HG03442 (cell line): ENCODE measurements around the gene PHYHD1.

Source experiments
- ATAC-seq: cut with Tn5 transposase; IDR thresholded peaks from one replicate; pipeline ENCODE4 v1.9.1; 2021; ENCODE audit warnings: mild to moderate bottlenecking, moderate library complexity; ENCODE audit not compliant: unreplicated experiment

PHYHD1 gene

GRCh38 chr9:128899566-128900322, 21.0 kb upstream of the PHYHD1 start:
- ATAC-seq: no peak

DNA sequence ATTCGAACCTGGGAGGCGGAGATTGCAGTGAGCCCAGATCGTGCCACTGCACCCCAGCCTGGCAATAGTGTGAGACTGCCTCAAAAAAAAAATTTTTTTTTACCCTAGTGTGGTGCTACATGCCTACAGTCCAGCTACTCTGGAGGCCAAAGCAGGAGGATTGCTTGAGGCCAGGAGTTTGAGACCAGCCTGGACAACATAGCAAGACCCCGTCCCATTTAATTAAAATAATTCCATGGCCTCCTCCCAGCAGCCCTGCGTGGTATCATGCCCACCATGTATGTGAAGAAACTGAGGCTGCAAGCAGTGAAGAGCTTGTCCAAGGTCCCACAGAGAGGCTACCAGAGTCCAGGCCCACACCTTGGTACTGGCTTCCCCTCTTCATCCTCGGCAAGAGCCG, 19.4 kb upstream of the PHYHD1 start:
- ATAC-seq: no peak

- ATAC-seq: no peak
Observed at GRCh38 chr9:128901822-128902221, 19.0 kb upstream of the PHYHD1 start.

- peak; percentile 81 for ATAC-seq
Observed at GRCh38 chr9:128902351-128903078, 18.3 kb upstream of the PHYHD1 start.

GRCh38 chr9:128903079-128903461, 17.7 kb upstream of the PHYHD1 start:
- no peak for ATAC-seq

- ATAC-seq: no peak
Observed at GRCh38 chr9:128903871-128904620, 16.7 kb upstream of the PHYHD1 start.

DNA sequence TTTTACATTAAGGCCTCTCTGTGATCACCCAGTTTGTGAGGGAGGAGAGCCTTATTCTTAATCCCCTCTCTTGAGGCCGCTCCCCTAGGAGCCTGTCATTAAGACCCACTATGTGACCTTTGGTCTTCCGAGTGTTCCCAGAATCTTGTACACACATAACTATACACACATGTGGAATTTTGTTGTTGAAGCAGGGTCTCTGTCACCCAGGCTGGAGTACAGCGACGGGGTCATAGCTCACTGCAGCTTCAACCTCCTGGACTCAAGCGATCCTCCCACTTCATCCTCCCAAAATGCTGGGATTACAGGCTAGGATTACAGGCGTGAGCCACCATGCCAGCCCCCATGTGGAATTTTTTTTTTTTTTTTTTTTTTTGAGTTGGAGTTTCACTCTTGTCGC, 14.8 kb upstream of the PHYHD1 start:
- ATAC-seq: no peak

- no peak for ATAC-seq
Observed at GRCh38 chr9:128906741-128907140, 14.0 kb upstream of the PHYHD1 start.

GRCh38 chr9:128908372-128908771, 12.4 kb upstream of the PHYHD1 start:
- ATAC-seq: no peak

- ATAC-seq: no peak
Observed at GRCh38 chr9:128909859-128910258, 10.9 kb upstream of the PHYHD1 start.

DNA sequence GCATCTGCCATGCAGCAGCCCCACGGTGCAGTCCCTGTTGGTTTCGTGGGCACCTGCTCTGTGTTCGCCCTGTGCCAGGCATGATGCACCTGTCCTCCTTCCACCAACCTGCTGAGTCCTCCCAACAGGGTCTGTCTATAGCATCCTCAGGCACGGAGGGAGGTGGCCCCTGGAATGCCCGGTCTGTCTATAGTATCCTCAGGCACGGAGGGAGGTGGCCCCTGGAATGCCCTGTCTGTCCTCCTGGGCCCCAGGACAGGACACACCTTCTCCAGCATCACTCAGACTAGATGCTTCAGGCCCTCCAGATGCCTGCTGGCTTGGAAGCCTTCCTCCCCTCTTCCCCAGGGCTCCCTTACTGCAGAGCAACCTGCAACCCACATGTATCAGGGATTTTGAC, 9.9 kb upstream of the PHYHD1 start:
- ATAC-seq: no peak

GRCh38 chr9:128911529-128912035, 9.2 kb upstream of the PHYHD1 start:
- no peak for ATAC-seq

DNA sequence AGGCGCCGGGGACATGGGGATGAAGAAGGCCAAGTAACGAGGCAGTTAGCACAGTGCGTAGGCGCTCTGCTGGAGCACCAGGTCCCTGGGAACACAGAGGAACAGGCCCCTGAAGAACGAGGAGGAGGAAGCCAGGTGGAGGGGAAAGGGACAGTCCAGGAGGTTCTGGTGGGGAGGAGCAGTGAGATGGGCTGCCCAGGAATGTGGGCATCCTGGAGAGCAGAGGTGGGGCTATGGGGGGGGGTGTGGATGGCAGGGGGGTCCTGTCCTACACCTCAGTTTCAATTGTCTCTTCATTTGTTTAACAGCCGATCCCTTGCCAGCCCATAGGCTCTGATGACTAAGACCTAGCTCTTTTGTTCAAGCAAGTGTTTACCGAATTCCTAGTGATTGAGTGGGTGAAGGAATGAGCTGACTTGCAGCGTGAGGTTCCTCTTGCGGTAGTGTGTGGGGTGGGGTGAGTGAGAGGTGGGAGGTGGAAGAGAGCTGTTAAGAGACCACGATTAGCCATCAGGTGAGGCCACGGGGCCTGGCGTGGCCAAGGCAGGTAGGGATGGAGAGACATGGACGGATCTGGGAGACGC, 8.4 kb upstream of the PHYHD1 start:
- ATAC-seq: no peak

DNA sequence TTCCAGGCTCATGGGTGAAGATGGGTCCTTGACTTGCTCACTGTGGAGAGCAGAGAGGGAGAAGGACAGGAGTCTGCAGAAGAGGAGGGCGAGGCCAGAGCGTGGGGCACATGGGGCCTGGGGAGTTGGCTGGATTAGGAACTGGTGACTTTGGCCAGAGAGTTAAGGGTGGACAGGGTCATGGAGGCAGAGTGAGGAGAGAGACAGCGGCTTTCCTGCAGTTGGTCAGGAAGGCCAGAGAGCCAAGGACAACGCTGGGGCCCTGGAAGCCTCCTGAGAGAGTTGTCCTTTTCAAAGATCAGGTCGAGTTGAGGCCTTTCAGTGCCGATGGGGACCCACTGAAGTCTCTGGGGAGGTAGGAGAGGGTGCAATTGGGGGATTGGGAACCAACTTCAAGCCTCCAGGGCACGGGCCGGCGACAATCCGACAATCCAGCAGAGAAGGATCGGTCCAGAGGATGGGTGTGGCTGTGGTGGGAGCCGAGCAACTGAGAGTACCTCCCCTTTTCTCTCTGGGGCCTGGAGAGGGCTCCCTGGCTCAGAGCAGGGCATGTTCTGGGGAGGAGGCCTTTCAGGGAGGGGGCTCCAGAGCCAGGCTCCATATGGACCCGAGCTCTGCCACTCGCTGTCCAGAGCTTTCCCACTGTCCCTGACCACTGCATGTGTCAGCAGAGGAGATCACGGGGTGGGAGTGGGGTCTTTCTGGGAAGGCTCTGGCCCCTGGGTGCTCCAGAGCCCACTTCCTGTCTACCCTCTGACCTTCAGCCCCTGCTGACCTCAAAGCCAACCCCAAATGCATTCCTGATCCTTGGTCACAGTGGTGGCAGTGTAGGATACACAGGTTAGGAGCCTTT, 7.5 kb upstream of the PHYHD1 start:
- ATAC-seq: no peak

DNA sequence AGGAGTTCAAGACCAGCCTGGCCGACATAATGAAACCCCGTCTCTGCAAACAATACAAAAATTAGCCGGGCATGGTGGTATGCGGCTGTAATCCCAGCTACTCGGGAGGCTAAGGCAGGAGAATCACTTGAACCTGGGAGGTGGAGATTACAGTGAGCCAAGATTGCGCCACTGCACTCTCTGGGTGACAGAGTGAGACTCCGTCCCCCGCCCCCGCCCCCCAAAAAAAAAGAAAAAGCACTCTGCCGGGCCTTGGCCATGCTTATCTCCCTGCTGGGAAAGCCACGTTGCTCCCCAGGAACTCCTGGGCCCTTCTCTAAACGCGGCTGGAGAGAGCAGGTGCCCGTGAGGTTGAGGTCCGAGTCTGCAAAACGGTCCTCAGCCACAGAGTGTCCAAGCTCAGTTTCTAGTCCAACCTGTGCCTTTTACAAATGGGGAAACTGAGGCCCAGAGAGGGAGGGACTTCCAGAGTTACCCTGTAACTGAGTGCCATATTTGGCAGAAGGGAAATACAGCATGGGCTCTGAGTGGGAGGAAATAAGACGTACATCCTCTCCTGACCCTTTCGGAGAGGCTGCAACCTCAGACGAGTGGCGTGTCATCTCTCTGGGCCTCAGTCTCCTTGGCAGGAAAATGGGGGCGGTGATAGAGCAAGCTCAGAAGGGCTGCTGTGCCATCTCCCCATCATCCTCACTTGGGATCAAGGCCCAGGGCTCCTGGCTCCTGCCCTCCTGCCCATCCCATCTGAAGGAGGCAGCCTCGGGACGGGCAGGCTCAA, 6.6 kb upstream of the PHYHD1 start:
- ATAC-seq: no peak

DNA sequence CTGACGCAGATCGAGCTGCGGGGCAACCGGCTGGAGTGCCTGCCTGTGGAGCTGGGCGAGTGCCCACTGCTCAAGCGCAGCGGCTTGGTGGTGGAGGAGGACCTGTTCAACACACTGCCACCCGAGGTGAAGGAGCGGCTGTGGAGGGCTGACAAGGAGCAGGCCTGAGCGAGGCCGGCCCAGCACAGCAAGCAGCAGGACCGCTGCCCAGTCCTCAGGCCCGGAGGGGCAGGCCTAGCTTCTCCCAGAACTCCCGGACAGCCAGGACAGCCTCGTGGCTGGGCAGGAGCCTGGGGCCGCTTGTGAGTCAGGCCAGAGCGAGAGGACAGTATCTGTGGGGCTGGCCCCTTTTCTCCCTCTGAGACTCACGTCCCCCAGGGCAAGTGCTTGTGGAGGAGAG, 4.6 kb upstream of the PHYHD1 start:
- ATAC-seq: no peak

DNA sequence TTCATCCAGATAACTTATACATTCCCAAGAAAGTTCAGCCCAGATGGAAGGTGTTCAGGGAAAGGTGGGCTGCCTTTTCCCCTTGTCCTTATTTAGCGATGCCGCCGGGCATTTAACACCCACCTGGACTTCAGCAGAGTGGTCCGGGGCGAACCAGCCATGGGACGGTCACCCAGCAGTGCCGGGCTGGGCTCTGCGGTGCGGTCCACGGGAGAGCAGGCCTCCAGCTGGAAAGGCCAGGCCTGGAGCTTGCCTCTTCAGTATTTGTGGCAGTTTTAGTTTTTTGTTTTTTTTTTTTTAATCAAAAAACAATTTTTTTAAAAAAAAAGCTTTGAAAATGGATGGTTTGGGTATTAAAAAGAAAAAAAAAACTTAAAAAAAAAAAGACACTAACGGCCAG, 4.0 kb upstream of the PHYHD1 start:
- ATAC-seq: no peak

- ATAC-seq: no peak
Observed at GRCh38 chr9:128917151-128917849, 3.5 kb upstream of the PHYHD1 start.

- no peak for ATAC-seq
Observed at GRCh38 chr9:128918921-128919320, 1.9 kb upstream of the PHYHD1 start.
